Glutamatergic neuron (in vitro differentiated cells): ENCODE data around the gene RAB30. TPM values are rescaled to one million over a fixed set of nuclear protein-coding genes. Genes with fewer than 3 reads are reported as not detected.

ENCODE experiments used
- DNase-seq: peaks from one replicate; pipeline ENCODE4 v3.0.0; 2022
- H3K27ac Mint-ChIP-seq: one replicate; pipeline ENCODE4 v1.8.0; 2020; ENCODE audit warnings: mild to moderate bottlenecking, mixed read lengths, inconsistent platforms; ENCODE audit not compliant: unreplicated experiment
- H3K27me3 Mint-ChIP-seq: one replicate; pipeline ENCODE4 v1.8.0; 2020; ENCODE audit warnings: mild to moderate bottlenecking, moderate library complexity, mixed read lengths, inconsistent platforms; ENCODE audit not compliant: unreplicated experiment
- H3K36me3 Mint-ChIP-seq: one replicate; pipeline ENCODE4 v1.8.0; 2020; ENCODE audit warnings: mild to moderate bottlenecking, mixed read lengths, inconsistent platforms; ENCODE audit not compliant: unreplicated experiment
- H3K4me1 Mint-ChIP-seq: one replicate; pipeline ENCODE4 v1.8.0; 2020; ENCODE audit warnings: mild to moderate bottlenecking, low read depth, mixed read lengths, inconsistent platforms; ENCODE audit not compliant: unreplicated experiment
- H3K4me3 Mint-ChIP-seq: one replicate; pipeline ENCODE4 v1.8.0; 2020; ENCODE audit warnings: mild to moderate bottlenecking, mixed read lengths, inconsistent platforms; ENCODE audit not compliant: unreplicated experiment
- H3K9me3 Mint-ChIP-seq: one replicate; pipeline ENCODE4 v1.8.0; 2020; ENCODE audit warnings: mild to moderate bottlenecking, moderate library complexity, mixed read lengths, inconsistent platforms; ENCODE audit not compliant: unreplicated experiment
- total RNA-seq: library from RNA; stranded (reverse); fragmentation: NEBNext Ultra II Directional; extraction: Animal tissue kit (Norgen Biotek cat#: 25700); gene quantifications from one replicate; pipeline ENCODE4 v1.2.1, GENCODE V29; 2021; ENCODE audit not compliant: unreplicated experiment
- TF ChIP-seq, protein P1 (sequence below): fragments of 200-600 bp; sonication (generic); IDR thresholded peaks from one replicate; pipeline ENCODE4 v1.5.0; 2021; ENCODE audit not compliant: partially characterized antibody, unreplicated experiment

RAB30 gene
- total RNA-seq, 1 donor from 2014 or later, result 59.4 TPM

DNA sequence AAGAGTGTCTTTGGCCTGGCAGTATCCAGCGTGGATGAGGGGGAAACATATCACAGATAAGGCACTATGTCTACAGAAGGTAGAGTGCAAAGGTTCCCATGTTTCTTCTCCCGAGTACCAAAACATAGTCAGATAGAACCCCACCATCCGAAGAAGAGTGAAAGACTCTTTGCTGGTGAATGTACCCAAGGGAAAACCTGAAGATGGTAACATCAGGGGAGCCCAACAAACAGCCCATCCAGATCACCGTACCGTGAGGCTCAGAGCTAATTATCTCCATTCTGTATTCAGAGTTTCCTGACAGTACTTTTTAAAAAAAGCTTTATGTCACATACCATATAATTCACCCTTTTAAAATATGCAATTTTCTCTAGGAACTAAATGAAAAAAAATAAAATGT, 44.4 kb downstream of the RAB30 start:
- Mint-ChIP-seq H3K36me3 (peaks cover 4% of the 10 kb centered on the region), H3K27me3 (no peaks in the 10 kb centered on the region), H3K9me3 (peaks cover 1% of the 10 kb centered on the region), H3K27ac (no peak overlapping the region), H3K4me1 (peaks cover 39% of the 10 kb centered on the region), H3K4me3 (peak overlapping the region; percentile 14)
- no peak for DNase-seq
- TF ChIP-seq, protein P1, sequence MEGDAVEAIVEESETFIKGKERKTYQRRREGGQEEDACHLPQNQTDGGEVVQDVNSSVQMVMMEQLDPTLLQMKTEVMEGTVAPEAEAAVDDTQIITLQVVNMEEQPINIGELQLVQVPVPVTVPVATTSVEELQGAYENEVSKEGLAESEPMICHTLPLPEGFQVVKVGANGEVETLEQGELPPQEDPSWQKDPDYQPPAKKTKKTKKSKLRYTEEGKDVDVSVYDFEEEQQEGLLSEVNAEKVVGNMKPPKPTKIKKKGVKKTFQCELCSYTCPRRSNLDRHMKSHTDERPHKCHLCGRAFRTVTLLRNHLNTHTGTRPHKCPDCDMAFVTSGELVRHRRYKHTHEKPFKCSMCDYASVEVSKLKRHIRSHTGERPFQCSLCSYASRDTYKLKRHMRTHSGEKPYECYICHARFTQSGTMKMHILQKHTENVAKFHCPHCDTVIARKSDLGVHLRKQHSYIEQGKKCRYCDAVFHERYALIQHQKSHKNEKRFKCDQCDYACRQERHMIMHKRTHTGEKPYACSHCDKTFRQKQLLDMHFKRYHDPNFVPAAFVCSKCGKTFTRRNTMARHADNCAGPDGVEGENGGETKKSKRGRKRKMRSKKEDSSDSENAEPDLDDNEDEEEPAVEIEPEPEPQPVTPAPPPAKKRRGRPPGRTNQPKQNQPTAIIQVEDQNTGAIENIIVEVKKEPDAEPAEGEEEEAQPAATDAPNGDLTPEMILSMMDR, result no peak

DNA sequence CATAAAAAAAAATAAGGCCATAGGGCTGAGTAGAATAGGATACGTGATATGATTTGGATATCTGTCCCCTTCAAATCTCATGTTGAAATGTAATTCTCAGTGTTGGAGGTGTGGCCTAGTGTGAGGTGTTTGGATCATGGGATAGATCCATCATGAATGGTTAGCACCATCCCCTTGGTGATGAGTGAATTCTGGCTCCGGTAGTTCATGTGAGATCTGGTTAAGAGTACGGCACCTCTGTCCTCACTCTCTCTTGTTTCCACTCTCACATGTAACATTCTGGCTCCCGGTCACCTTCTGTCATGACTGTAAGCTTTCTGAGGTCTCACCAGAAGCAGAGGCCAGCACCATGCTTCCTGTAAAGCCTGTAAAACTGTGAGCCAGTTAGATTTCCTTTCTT, 45.5 kb downstream of the RAB30 start:
- Mint-ChIP-seq H3K9me3 (peaks cover 1% of the 10 kb centered on the region), H3K27ac (no peak overlapping the region), H3K4me3 (no peak overlapping the region), H3K4me1 (peaks cover 32% of the 10 kb centered on the region), H3K27me3 (no peaks in the 10 kb centered on the region), H3K36me3 (peaks cover 8% of the 10 kb centered on the region)
- TF ChIP-seq, protein P1, result no peak
- DNase-seq, result no peak

DNA sequence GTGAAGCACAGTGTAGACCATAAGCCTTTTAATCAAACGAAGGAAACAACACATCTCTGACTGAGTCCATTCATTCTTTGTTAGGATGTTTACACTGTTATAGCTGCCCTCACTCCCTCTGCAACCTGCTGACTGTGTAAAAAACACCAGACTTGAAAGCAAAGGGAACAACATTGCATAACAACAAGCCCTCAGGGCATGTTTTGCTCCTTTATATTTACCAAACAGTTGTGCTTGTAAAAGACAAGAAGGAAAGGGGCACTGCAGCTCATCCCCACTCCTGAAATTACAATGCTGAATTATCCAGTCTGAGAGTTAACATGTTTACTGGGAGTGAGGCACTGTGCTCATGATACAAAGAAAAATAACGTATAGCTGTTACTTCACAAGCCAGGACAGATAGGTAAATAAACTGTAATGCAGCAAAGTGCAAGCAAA, 46.4 kb downstream of the RAB30 start:
- peaks cover 8% of the 10 kb centered on the region for H3K36me3 Mint-ChIP-seq
- peaks cover 29% of the 10 kb centered on the region for H3K4me1 Mint-ChIP-seq
- no peak overlapping the region for H3K27ac Mint-ChIP-seq
- no peaks in the 10 kb centered on the region for H3K27me3 Mint-ChIP-seq
- TF ChIP-seq, protein P1, result no peak
- peaks cover 1% of the 10 kb centered on the region for H3K9me3 Mint-ChIP-seq
- no peak overlapping the region for H3K4me3 Mint-ChIP-seq
- no peak for DNase-seq

DNA sequence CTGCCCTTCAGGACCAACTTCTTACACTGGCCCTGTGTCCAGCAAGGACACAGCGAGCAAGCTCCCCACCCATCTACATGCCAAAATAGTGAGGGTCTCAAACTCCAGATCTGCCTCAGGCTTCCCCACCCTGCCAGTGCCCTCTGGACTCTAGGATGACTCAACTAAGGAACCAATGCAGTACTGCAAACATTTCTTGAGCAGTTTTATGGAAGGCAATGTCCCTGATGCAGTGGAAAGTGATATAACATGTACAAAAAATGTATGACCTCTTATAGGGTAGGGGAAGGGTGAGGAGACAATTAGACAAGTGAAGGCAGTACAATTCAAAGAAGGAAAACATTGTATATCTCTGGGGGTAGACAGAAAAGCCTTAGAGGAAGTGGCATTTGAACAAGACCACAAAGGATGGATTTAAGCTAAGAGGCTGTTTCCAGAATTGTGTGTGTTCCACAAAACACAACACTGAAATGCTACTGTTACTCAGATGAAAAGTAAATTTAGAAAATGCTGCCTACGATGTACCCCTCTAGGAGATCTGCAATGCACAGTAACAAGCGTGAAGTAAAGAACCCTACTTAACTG, 47.3 kb downstream of the RAB30 start:
- H3K4me1 Mint-ChIP-seq, result peaks cover 29% of the 10 kb centered on the region
- DNase-seq, result no peak
- H3K36me3 Mint-ChIP-seq, result peaks cover 8% of the 10 kb centered on the region
- H3K9me3 Mint-ChIP-seq, result peaks cover 1% of the 10 kb centered on the region
- TF ChIP-seq, protein P1, result no peak
- H3K27me3 Mint-ChIP-seq, result peaks cover under 1% of the 10 kb centered on the region
- H3K4me3 Mint-ChIP-seq, result no peak overlapping the region
- H3K27ac Mint-ChIP-seq, result no peak overlapping the region

DNA sequence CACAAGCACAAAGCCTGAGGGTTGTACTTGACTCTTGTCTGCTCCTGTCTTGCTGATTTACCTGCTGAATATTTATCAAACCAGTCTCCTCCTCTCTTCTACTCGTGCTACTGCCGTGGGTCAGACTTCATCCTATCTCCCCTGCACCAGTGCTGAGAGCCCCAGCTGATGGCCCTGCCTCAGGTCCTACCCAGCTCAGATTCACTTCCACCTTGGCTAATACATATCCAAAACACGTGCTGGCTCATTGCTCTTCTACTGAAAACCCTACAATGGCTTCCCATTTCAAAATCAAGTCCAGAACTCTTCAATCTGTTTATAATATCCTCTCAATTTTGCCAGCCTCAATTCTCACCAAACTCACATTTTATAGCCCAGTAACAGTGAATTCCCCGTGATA, 48.3 kb downstream of the RAB30 start:
- Mint-ChIP-seq H3K4me3 (no peak overlapping the region), H3K27ac (no peak overlapping the region), H3K4me1 (peaks cover 29% of the 10 kb centered on the region), H3K9me3 (peaks cover 1% of the 10 kb centered on the region), H3K36me3 (peaks cover 8% of the 10 kb centered on the region), H3K27me3 (peaks cover 2% of the 10 kb centered on the region)
- DNase-seq, result no peak
- TF ChIP-seq, protein P1, result no peak
